Measurements from ENCODE around the gene SLC26A1. TPM values are rescaled to one million over a fixed set of nuclear protein-coding genes. Genes with fewer than 3 reads are reported as not detected.

Gene SLC26A1
- total and polyA plus RNA-seq, 3 donors from 2014 or later = 0.51 to 2.0 (median 0.99) TPM

DNA sequence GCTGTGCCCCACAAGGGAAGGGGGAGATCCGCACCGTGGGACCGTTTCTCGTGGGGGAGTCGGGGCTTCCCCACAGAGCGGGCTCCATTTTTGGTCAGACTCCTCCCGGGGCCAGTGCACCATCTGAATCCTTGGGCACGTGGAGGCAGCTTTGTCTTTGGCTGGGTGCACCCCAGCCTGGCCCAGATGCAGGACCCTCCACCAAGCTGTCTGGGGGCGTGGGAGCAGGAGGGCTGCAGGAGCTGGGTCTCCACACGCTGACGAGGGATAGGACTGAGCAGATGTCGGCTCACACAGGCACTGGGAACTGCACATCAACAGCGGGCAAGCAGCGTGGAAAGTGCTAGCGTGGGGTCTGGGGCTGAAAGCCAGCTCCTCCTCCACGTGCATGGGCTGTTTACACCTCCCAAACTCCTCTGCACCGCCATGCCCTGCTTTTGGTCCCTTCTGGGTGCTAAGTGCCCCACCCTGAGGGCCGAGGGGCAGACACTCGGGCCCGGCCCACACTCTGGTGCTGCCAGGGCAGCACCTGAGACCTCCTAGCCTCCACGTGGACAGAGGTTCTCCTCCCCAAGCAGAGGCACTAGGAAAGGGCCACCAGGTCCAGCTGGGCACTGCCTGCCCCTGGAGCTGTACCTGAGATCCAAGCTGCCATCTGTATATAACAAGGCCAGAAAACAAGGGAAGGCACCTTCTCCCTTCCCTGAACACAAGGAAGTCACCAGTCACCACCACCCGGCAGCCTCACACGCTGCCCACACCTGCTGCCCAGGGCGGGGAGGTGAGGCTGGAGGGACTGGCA, 33.7 kb downstream of the SLC26A1 start:
- DNase-seq = no peak
- no peaks in the 10 kb centered on the region for H3K36me3 ChIP-seq (ENCODE audit: low read depth, missing control alignments)
- H3K4me1 ChIP-seq = no peaks in the 10 kb centered on the region
- intact Hi-C loops (cut with DNase I; ENCODE audit: low total_unique reads) = no loop called here
- WGBS, 2 donors = 88 to 96% methylated on average over 4 to 24 of the region's 24 CpGs
- no peak overlapping the region for H3K4me3 ChIP-seq
- no peaks in the 10 kb centered on the region for H3K9me3 ChIP-seq
- H3K27me3 ChIP-seq = no peaks in the 10 kb centered on the region
- H3K27ac ChIP-seq = no peak overlapping the region
- TF ChIP-seq, protein P1, sequence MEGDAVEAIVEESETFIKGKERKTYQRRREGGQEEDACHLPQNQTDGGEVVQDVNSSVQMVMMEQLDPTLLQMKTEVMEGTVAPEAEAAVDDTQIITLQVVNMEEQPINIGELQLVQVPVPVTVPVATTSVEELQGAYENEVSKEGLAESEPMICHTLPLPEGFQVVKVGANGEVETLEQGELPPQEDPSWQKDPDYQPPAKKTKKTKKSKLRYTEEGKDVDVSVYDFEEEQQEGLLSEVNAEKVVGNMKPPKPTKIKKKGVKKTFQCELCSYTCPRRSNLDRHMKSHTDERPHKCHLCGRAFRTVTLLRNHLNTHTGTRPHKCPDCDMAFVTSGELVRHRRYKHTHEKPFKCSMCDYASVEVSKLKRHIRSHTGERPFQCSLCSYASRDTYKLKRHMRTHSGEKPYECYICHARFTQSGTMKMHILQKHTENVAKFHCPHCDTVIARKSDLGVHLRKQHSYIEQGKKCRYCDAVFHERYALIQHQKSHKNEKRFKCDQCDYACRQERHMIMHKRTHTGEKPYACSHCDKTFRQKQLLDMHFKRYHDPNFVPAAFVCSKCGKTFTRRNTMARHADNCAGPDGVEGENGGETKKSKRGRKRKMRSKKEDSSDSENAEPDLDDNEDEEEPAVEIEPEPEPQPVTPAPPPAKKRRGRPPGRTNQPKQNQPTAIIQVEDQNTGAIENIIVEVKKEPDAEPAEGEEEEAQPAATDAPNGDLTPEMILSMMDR (IDR thresholded peaks at IDR 0.05) = no peak
- TF ChIP-seq POLR2A (IDR thresholded peaks at IDR 0.05) = no peak

DNA sequence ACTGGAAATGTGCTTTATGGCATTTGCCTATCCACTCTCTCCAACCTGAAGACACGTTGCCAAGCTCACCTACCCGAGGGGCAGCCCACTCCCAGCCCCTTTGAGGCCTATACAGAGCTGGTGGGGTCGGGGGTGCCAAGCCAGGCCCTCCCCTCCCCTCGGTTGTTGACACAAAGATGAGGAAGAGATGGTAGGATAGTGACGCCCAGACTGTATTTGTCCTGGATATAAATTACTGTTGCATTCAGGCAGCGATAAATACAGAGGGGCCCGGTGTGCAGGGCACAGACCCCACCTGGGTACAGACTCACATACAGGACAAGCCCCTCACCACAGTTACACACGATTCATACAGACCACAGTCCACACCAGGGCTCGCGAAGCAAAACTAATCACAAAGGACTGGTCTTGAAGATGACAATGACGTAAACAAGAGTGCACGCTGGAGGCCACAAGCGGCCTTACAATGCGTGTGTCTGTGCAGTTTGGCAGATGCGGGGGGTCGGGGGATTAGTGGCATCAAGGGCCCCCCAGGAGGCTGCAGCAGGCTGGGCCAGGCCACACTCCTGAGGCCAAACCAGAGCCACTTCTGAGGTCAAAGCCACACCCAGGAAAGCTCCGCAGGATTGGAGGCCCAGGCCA, 34.4 kb downstream of the SLC26A1 start:
- Histone ChIP-seq H3K9me3 (no peaks in the 10 kb centered on the region), H3K27me3 (no peaks in the 10 kb centered on the region), H3K27ac (no peak overlapping the region), H3K36me3 (ENCODE audit: low read depth, missing control alignments) (no peaks in the 10 kb centered on the region), H3K4me1 (no peaks in the 10 kb centered on the region), H3K4me3 (no peak overlapping the region)
- no peak for DNase-seq
- 86 to 89% methylated on average over 17 of the region's 17 CpGs for WGBS, 2 donors
- TF ChIP-seq POLR2A (IDR thresholded peaks at IDR 0.05) = no peak
- TF ChIP-seq, protein P1 (IDR thresholded peaks at IDR 0.05) = no peak
- intact Hi-C loops (cut with DNase I; ENCODE audit: low total_unique reads) = no loop called here

DNA sequence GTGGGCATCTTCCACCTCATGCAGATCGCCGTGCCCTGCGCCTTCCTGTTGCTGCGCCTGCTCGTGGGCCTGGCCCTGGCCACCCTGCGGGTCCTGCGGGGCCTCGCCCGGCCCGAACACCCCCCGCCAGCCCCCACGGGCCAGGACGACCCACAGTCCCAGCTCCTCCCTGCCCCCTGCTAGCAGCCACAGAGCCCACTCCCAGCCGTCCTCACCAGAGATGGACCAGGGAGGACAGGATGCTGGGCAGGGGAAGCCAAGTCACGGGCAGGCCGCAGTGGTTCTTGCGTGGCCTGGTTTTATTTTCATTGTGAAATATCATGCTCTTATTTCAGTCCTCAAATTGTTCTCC, 34.9 kb downstream of the SLC26A1 start:
- Histone ChIP-seq H3K27ac (no peak overlapping the region), H3K4me3 (no peak overlapping the region), H3K9me3 (no peaks in the 10 kb centered on the region), H3K27me3 (no peaks in the 10 kb centered on the region), H3K36me3 (ENCODE audit: low read depth, missing control alignments) (no peaks in the 10 kb centered on the region), H3K4me1 (no peaks in the 10 kb centered on the region)
- TF ChIP-seq POLR2A (IDR thresholded peaks at IDR 0.05) = no peak
- TF ChIP-seq, protein P1 (IDR thresholded peaks at IDR 0.05) = no peak
- no peak for DNase-seq
- WGBS, 2 donors = 75 to 93% methylated on average over 3 to 12 of the region's 17 CpGs
- intact Hi-C loops (cut with DNase I; ENCODE audit: low total_unique reads) = no loop called here

DNA sequence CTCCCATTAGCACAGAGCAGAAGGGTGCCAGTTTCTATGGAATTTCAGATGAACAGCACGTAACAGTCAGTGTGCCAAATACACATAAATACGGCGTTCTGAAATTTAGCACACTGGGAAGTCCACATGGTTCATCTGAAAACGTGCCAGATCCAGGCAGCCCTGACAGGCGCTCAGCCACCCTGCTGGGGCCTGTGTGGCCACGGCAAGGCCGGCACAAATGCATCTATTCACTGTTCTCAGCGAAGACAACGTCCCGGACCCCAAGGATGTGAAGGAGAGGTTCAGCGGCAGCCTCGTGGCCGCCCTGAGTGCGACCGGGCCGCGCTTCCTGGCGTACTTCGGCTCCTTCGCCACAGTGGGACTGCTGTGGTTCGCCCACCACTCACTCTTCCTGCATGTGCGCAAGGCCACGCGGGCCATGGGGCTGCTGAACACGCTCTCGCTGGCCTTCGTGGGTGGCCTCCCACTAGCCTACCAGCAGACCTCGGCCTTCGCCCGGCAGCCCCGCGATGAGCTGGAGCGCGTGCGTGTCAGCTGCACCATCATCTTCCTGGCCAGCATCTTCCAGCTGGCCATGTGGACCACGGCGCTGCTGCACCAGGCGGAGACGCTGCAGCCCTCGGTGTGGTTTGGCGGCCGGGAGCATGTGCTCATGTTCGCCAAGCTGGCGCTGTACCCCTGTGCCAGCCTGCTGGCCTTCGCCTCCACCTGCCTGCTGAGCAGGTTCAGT, 35.5 kb downstream of the SLC26A1 start:
- Histone ChIP-seq H3K27ac (no peak overlapping the region), H3K4me3 (no peak overlapping the region), H3K9me3 (no peaks in the 10 kb centered on the region), H3K27me3 (no peaks in the 10 kb centered on the region), H3K4me1 (no peaks in the 10 kb centered on the region), H3K36me3 (ENCODE audit: low read depth, missing control alignments) (no peaks in the 10 kb centered on the region)
- TF ChIP-seq, protein P1 (IDR thresholded peaks at IDR 0.05) = no peak
- no peak for TF ChIP-seq POLR2A (IDR thresholded peaks at IDR 0.05)
- intact Hi-C loops (cut with DNase I; ENCODE audit: low total_unique reads) = no loop called here
- WGBS, 2 donors = 79 to 92% methylated on average over 13 to 41 of the region's 45 CpGs
- no peak for DNase-seq
